NCI-H69 (cell line): Measurements from ENCODE around the gene SELENOM.
A peak's percentile ranks its signal among the peaks of the same experiment; 100 is the strongest.
"Not testable (repeated sequence)": the region's sequence is repeated elsewhere in the genome, so short reads cannot be mapped to it uniquely, and the experiment has no call there.

ENCODE experiments used
- DNase-seq: peaks from one replicate; lab custom pipeline; 2025; lab: John Stamatoyannopoulos, UW

The SELENOM gene

GRCh38 chr22:31130873-31131272 lies 23.5 kb upstream of the SELENOM start:
- no peak for DNase-seq

- no peak for DNase-seq
Observed at GRCh38 chr22:31128156-31128555, 20.8 kb upstream of the SELENOM start.

- no peak for DNase-seq
Observed at GRCh38 chr22:31127181-31127772, 19.9 kb upstream of the SELENOM start.

GRCh38 chr22:31126869-31127175 lies 19.5 kb upstream of the SELENOM start:
- DNase-seq = no peak

- peak; percentile 18 for DNase-seq
Observed at GRCh38 chr22:31126128-31126868, 18.9 kb upstream of the SELENOM start.

GRCh38 chr22:31125521-31126117 lies 18.3 kb upstream of the SELENOM start:
- DNase-seq = no peak

GRCh38 chr22:31124811-31125465 lies 17.6 kb upstream of the SELENOM start:
- DNase-seq = no peak

- no peak for DNase-seq
Observed at GRCh38 chr22:31124290-31124689, 16.9 kb upstream of the SELENOM start.

- no peak for DNase-seq
Observed at GRCh38 chr22:31123292-31123602, 15.9 kb upstream of the SELENOM start.

- peak; percentile 97 for DNase-seq
Observed at GRCh38 chr22:31122532-31123291, 15.3 kb upstream of the SELENOM start, which contains the start of gene INPP5J. Gene INPP5J, plus strand, starts transcription at chr22:31122966. Its CDS starts 49 bp downstream, at chr22:31123015.

- no peak for DNase-seq
Observed at GRCh38 chr22:31122196-31122531, 14.8 kb upstream of the SELENOM start.

GRCh38 chr22:31121403-31121802 lies 14.0 kb upstream of the SELENOM start:
- DNase-seq = no peak

GRCh38 chr22:31120642-31121041 lies 13.3 kb upstream of the SELENOM start:
- no peak for DNase-seq

- no peak for DNase-seq
Observed at GRCh38 chr22:31120230-31120629, 12.9 kb upstream of the SELENOM start.

GRCh38 chr22:31119026-31119717 lies 11.8 kb upstream of the SELENOM start:
- DNase-seq = no peak

GRCh38 chr22:31118046-31118820 lies 10.9 kb upstream of the SELENOM start:
- no peak for DNase-seq

GRCh38 chr22:31112547-31113091 lies 5.3 kb upstream of the SELENOM start:
- not testable (repeated sequence) for DNase-seq

- no peak for DNase-seq
Observed at GRCh38 chr22:31107894-31108218, 488 bp upstream of the SELENOM start.

- DNase-seq = no peak
Observed at GRCh38 chr22:31106731-31107177, 614 bp downstream of the SELENOM start.

- DNase-seq = peak; percentile 27
Observed at GRCh38 chr22:31106001-31106571, 1.3 kb downstream of the SELENOM start.
